ENCODE measurements around the gene CCDC149. TPM values are rescaled to one million over a fixed set of nuclear protein-coding genes. Genes with fewer than 3 reads are reported as not detected.

The CCDC149 gene
- total and polyA plus RNA-seq, 7 donors: 2.1 to 10.8 (median 7.8) TPM

GRCh38 chr4:24897639-24898038, 15.2 kb downstream of the CCDC149 start:
- Histone ChIP-seq H3K27me3 (ENCODE audit: insufficient read depth in 3 of 3, low read length in 2 of 3) (no peaks in the 10 kb centered on the region), H3K36me3 (ENCODE audit: insufficient read depth in 1 of 2, low read depth in 1 of 2) (no peaks in the 10 kb centered on the region), H3K27ac (no peak overlapping the region), H3K4me3 (no peak overlapping the region), H3K4me1 (no peaks in the 10 kb centered on the region), H3K9me3 (no peaks in the 10 kb centered on the region)
- DNase-seq (no peak), ATAC-seq (no peak)
- 83 to 91% (median 89%) methylated on average over 6 of the region's 6 CpGs for WGBS, 3 donors
- no peak for TF ChIP-seq CTCF (IDR thresholded peaks at IDR 0.05)
- intact Hi-C loops (cut with DNase I): no loop called here

DNA sequence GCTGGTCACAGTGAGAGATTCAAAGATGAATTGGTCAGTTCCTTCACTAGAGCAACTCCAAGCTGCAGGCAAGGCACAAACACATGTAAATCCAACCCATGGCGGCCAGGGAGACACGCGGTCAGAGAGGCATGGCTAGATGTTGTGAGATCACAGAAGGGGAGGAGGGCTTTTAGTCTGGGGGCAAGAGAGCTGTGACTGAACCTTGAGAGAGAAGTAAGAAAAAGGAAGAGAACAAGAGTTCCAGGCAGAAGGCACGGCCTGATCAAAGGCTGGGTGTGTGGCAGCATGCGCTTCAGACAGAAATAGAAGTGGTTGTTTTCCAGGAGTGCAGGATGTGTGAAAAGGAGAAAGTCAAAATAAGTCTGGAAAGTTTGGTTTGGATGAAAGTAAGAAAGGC, 15.9 kb downstream of the CCDC149 start:
- Histone ChIP-seq H3K27ac (no peak overlapping the region), H3K9me3 (no peaks in the 10 kb centered on the region), H3K4me1 (no peaks in the 10 kb centered on the region), H3K4me3 (no peak overlapping the region), H3K27me3 (ENCODE audit: insufficient read depth in 3 of 3, low read length in 2 of 3) (no peaks in the 10 kb centered on the region), H3K36me3 (ENCODE audit: insufficient read depth in 1 of 2, low read depth in 1 of 2) (no peaks in the 10 kb centered on the region)
- DNase-seq: no peak
- ATAC-seq: no peak
- 87 to 93% (median 91%) methylated on average over 5 of the region's 5 CpGs for WGBS, 3 donors
- TF ChIP-seq CTCF (IDR thresholded peaks at IDR 0.05): no peak
- intact Hi-C loops (cut with DNase I): no loop called here

GRCh38 chr4:24896056-24896455, 16.8 kb downstream of the CCDC149 start:
- Histone ChIP-seq H3K27ac (no peak overlapping the region), H3K9me3 (no peaks in the 10 kb centered on the region), H3K27me3 (ENCODE audit: insufficient read depth in 3 of 3, low read length in 2 of 3) (no peaks in the 10 kb centered on the region), H3K4me1 (no peaks in the 10 kb centered on the region), H3K4me3 (no peak overlapping the region), H3K36me3 (ENCODE audit: insufficient read depth in 1 of 2, low read depth in 1 of 2) (no peaks in the 10 kb centered on the region)
- ATAC-seq: no peak
- no peak for TF ChIP-seq CTCF (IDR thresholded peaks at IDR 0.05)
- no peak for DNase-seq
- WGBS, 3 donors: 65 to 69% (median 69%) methylated on average over 3 of the region's 3 CpGs
- intact Hi-C loops (cut with DNase I): no loop called here

DNA sequence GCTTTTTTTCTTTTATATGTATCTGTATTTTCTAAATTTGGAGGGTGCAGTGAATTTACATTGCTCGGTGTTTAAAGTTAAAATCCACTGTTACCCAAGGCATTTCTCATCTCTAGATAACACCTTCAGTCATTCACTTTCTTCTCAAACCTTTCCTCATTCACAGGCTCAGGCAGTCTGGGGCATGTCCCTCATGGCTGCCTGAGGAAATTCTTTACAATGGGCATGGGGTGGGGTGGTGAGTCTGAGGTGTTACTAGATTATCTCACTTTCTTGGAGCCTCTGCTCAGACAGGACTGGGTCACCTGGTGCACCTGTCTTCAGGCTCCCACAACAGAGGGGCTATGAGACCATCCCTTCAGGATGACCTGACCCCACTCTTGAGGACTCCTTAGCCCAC, 17.4 kb downstream of the CCDC149 start:
- 94 to 100% (median 95%) methylated on average over 1 of the region's 1 CpG for WGBS, 3 donors
- no peak for ATAC-seq
- H3K27me3 ChIP-seq (ENCODE audit: insufficient read depth in 3 of 3, low read length in 2 of 3): no peaks in the 10 kb centered on the region

More for the DNA sequence above, 17.4 kb downstream of the CCDC149 start:
- H3K36me3 ChIP-seq (ENCODE audit: insufficient read depth in 1 of 2, low read depth in 1 of 2): no peaks in the 10 kb centered on the region
- no peak overlapping the region for H3K27ac ChIP-seq
- H3K4me3 ChIP-seq: no peak overlapping the region
- no peak for DNase-seq
- TF ChIP-seq CTCF (IDR thresholded peaks at IDR 0.05): no peak
- intact Hi-C loops (cut with DNase I): no loop called here
- H3K4me1 ChIP-seq: no peaks in the 10 kb centered on the region
- no peaks in the 10 kb centered on the region for H3K9me3 ChIP-seq

All from psoas muscle (tissue), 8 donors.